Measurements from ENCODE around the gene C7orf25. TPM values are rescaled to one million over a fixed set of nuclear protein-coding genes. Genes with fewer than 3 reads are reported as not detected.

C7orf25 gene
- total RNA-seq, 1 experiment from 2014 or later, result 5.5 TPM

GRCh38 chr7:42907316-42907715 is 4.6 kb downstream of the C7orf25 start:
- Mint-ChIP-seq H3K9me3 (no peaks in the 10 kb centered on the region), H3K4me3 (no peak overlapping the region), H3K4me1 (peaks cover 22% of the 10 kb centered on the region), H3K27ac (no peak overlapping the region), H3K27me3 (ENCODE audit: low read depth) (no peaks in the 10 kb centered on the region; the same call in 1 of the 2 replicates), H3K36me3 (peaks cover 13% of the 10 kb centered on the region)
- ATAC-seq (no peak), DNase-seq (ENCODE audit: low spot score) (no peak)
- ChIA-PET CTCF (no interaction called here), POLR2A (no interaction called here)
- TF ChIP-seq CREB1 (CRISPR knock-in tag; IDR thresholded peaks at IDR 0.05) (no peak), NFYB (CRISPR knock-in tag; conservative IDR thresholded peaks at IDR 0.05; ENCODE audit: low read depth) (no peak)

DNA sequence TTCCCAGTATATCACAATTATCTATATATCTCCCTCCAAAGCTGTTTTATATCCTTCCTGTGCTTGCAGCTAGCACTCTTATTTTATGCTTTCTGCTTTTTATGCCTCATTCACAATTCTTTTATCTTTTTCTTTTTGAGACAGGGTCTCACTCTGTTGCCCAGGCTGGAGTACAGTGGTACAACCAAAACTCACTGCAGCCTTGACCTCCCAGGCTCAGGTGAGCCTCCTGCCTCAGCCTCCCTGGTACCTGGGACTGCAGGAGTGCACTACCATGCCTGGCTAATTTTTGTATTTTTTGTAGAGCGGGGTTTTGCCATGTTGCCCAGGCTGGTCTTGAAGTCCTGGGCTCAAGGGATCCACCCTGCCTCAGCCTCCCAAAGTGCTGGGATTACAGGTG is 5.7 kb downstream of the C7orf25 start:
- DNase-seq (ENCODE audit: low spot score) (no peak), ATAC-seq (no peak)
- Mint-ChIP-seq H3K9me3 (no peaks in the 10 kb centered on the region), H3K4me1 (peaks cover 16% of the 10 kb centered on the region), H3K4me3 (no peak overlapping the region), H3K27me3 (ENCODE audit: low read depth) (no peaks in the 10 kb centered on the region; the same call in 1 of the 2 replicates), H3K27ac (no peak overlapping the region), H3K36me3 (peaks cover 13% of the 10 kb centered on the region)
- CTCF ChIA-PET, result no interaction called here
- TF ChIP-seq HMGXB4 (CRISPR knock-in tag; IDR thresholded peaks at IDR 0.05), result no peak
- peak; percentile 77; the same call in 1 of the 2 replicates for TF ChIP-seq ZNF121 (CRISPR knock-in tag; IDR thresholded peaks at IDR 0.05)
- POLR2A ChIA-PET, result no interaction called here

- Mint-ChIP-seq H3K27me3 (ENCODE audit: low read depth) (no peaks in the 10 kb centered on the region; the same call in 1 of the 2 replicates), H3K27ac (no peak overlapping the region), H3K4me3 (no peak overlapping the region), H3K36me3 (peaks cover 4% of the 10 kb centered on the region; the same call in 1 of the 2 replicates), H3K4me1 (no peaks in the 10 kb centered on the region; the same call in 1 of the 2 replicates), H3K9me3 (peaks cover 12% of the 10 kb centered on the region)
- POLR2A ChIA-PET, result no interaction called here
- CTCF ChIA-PET, result no interaction called here
- DNase-seq (ENCODE audit: low spot score) (no peak), ATAC-seq (no peak)
- TF ChIP-seq, protein P1, sequence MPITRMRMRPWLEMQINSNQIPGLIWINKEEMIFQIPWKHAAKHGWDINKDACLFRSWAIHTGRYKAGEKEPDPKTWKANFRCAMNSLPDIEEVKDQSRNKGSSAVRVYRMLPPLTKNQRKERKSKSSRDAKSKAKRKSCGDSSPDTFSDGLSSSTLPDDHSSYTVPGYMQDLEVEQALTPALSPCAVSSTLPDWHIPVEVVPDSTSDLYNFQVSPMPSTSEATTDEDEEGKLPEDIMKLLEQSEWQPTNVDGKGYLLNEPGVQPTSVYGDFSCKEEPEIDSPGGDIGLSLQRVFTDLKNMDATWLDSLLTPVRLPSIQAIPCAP (CRISPR knock-in tag; IDR thresholded peaks at IDR 0.05), result no peak
- TF ChIP-seq, protein P2, sequence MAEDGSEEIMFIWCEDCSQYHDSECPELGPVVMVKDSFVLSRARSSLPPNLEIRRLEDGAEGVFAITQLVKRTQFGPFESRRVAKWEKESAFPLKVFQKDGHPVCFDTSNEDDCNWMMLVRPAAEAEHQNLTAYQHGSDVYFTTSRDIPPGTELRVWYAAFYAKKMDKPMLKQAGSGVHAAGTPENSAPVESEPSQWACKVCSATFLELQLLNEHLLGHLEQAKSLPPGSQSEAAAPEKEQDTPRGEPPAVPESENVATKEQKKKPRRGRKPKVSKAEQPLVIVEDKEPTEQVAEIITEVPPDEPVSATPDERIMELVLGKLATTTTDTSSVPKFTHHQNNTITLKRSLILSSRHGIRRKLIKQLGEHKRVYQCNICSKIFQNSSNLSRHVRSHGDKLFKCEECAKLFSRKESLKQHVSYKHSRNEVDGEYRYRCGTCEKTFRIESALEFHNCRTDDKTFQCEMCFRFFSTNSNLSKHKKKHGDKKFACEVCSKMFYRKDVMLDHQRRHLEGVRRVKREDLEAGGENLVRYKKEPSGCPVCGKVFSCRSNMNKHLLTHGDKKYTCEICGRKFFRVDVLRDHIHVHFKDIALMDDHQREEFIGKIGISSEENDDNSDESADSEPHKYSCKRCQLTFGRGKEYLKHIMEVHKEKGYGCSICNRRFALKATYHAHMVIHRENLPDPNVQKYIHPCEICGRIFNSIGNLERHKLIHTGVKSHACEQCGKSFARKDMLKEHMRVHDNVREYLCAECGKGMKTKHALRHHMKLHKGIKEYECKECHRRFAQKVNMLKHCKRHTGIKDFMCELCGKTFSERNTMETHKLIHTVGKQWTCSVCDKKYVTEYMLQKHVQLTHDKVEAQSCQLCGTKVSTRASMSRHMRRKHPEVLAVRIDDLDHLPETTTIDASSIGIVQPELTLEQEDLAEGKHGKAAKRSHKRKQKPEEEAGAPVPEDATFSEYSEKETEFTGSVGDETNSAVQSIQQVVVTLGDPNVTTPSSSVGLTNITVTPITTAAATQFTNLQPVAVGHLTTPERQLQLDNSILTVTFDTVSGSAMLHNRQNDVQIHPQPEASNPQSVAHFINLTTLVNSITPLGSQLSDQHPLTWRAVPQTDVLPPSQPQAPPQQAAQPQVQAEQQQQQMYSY (CRISPR knock-in tag; IDR thresholded peaks at IDR 0.05), result no peak
- TF ChIP-seq, protein P3, sequence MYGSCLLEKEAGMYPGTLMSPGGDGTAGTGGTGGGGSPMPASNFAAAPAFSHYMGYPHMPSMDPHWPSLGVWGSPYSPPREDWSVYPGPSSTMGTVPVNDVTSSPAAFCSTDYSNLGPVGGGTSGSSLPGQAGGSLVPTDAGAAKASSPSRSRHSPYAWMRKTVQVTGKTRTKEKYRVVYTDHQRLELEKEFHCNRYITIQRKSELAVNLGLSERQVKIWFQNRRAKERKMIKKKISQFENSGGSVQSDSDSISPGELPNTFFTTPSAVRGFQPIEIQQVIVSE (CRISPR knock-in tag; IDR thresholded peaks at IDR 0.05; ENCODE audit: borderline replicate concordance), result no peak
- TF ChIP-seq TCF7 (CRISPR knock-in tag; IDR thresholded peaks at IDR 0.05; ENCODE audit: low read depth) (no peak), CREB1 (CRISPR knock-in tag; IDR thresholded peaks at IDR 0.05) (no peak), KAT7 (CRISPR knock-in tag; IDR thresholded peaks at IDR 0.05; ENCODE audit: borderline replicate concordance) (no peak), ZBTB43 (CRISPR knock-in tag; IDR thresholded peaks at IDR 0.05) (no peak), RORB (CRISPR knock-in tag; IDR thresholded peaks at IDR 0.05) (no peak), E2F5 (CRISPR knock-in tag; IDR thresholded peaks at IDR 0.05) (no peak), ZBTB21 (CRISPR knock-in tag; IDR thresholded peaks at IDR 0.05; ENCODE audit: borderline replicate concordance) (no peak), FOXP1 (CRISPR knock-in tag; IDR thresholded peaks at IDR 0.05; ENCODE audit: borderline replicate concordance) (no peak)
- TF ChIP-seq, protein P4, sequence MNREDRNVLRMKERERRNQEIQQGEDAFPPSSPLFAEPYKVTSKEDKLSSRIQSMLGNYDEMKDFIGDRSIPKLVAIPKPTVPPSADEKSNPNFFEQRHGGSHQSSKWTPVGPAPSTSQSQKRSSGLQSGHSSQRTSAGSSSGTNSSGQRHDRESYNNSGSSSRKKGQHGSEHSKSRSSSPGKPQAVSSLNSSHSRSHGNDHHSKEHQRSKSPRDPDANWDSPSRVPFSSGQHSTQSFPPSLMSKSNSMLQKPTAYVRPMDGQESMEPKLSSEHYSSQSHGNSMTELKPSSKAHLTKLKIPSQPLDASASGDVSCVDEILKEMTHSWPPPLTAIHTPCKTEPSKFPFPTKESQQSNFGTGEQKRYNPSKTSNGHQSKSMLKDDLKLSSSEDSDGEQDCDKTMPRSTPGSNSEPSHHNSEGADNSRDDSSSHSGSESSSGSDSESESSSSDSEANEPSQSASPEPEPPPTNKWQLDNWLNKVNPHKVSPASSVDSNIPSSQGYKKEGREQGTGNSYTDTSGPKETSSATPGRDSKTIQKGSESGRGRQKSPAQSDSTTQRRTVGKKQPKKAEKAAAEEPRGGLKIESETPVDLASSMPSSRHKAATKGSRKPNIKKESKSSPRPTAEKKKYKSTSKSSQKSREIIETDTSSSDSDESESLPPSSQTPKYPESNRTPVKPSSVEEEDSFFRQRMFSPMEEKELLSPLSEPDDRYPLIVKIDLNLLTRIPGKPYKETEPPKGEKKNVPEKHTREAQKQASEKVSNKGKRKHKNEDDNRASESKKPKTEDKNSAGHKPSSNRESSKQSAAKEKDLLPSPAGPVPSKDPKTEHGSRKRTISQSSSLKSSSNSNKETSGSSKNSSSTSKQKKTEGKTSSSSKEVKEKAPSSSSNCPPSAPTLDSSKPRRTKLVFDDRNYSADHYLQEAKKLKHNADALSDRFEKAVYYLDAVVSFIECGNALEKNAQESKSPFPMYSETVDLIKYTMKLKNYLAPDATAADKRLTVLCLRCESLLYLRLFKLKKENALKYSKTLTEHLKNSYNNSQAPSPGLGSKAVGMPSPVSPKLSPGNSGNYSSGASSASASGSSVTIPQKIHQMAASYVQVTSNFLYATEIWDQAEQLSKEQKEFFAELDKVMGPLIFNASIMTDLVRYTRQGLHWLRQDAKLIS (CRISPR knock-in tag; IDR thresholded peaks at IDR 0.05; ENCODE audit: borderline replicate concordance), result no peak
These were observed 9.5 kb downstream of the C7orf25 start for GRCh38 chr7:42902331-42902730.
